Immature natural killer cell (primary cell): ENCODE measurements around the gene PLEKHH2. TPM values are rescaled to one million over a fixed set of nuclear protein-coding genes. Genes with fewer than 3 reads are reported as not detected.

Source experiments
- DNase-seq, 3 donors: peaks; one replicate each; pipeline ENCODE4 v3.0.0; 2022; ENCODE audit warnings: mixed read lengths in 1 of 3
- H3K27ac Mint-ChIP-seq, 6 donors: one replicate each; pipeline ENCODE4 v1.8.0; 2020; ENCODE audit warnings: mixed read lengths in 6 of 6, mild to moderate bottlenecking in 5 of 6, inconsistent platforms in 4 of 6, moderate library complexity in 3 of 6
- H3K27me3 Mint-ChIP-seq, 3 donors: one replicate each; pipeline ENCODE4 v1.8.0; 2020 to 2021; ENCODE audit warnings: low read depth in 3 of 3, mild to moderate bottlenecking in 3 of 3, mixed read lengths in 3 of 3, moderate library complexity in 3 of 3, inconsistent platforms in 1 of 3
- H3K36me3 Mint-ChIP-seq, 3 donors: one replicate each; pipeline ENCODE4 v1.8.0; 2020; ENCODE audit warnings: mixed read lengths in 3 of 3, inconsistent platforms in 2 of 3, mild to moderate bottlenecking in 2 of 3
- H3K4me1 Mint-ChIP-seq, 2 donors: one replicate each; pipeline ENCODE4 v1.8.0; 2020; ENCODE audit warnings: inconsistent platforms in 2 of 2, mild to moderate bottlenecking in 2 of 2, mixed read lengths in 2 of 2, moderate library complexity in 1 of 2
- H3K4me3 Mint-ChIP-seq, 5 donors: one replicate each; pipeline ENCODE4 v1.8.0; 2020; ENCODE audit warnings: mild to moderate bottlenecking in 5 of 5, mixed read lengths in 5 of 5, inconsistent platforms in 3 of 5, moderate library complexity in 3 of 5
- H3K9me3 Mint-ChIP-seq, 6 donors: one replicate each; pipeline ENCODE4 v1.8.0; 2020; ENCODE audit warnings: mild to moderate bottlenecking in 6 of 6, mixed read lengths in 6 of 6, inconsistent platforms in 4 of 6, moderate library complexity in 3 of 6
- polyA plus RNA-seq, 3 donors: library from polyadenylated mRNA; unstranded; fragments of 300-500 nt; fragmentation: Illumina TruSeq; gene quantifications; one replicate each; pipeline ENCODE4 v1.2.3, GENCODE V29; 2021

The PLEKHH2 gene
- polyA plus RNA-seq, 3 donors from 2014 or later: not detected

DNA sequence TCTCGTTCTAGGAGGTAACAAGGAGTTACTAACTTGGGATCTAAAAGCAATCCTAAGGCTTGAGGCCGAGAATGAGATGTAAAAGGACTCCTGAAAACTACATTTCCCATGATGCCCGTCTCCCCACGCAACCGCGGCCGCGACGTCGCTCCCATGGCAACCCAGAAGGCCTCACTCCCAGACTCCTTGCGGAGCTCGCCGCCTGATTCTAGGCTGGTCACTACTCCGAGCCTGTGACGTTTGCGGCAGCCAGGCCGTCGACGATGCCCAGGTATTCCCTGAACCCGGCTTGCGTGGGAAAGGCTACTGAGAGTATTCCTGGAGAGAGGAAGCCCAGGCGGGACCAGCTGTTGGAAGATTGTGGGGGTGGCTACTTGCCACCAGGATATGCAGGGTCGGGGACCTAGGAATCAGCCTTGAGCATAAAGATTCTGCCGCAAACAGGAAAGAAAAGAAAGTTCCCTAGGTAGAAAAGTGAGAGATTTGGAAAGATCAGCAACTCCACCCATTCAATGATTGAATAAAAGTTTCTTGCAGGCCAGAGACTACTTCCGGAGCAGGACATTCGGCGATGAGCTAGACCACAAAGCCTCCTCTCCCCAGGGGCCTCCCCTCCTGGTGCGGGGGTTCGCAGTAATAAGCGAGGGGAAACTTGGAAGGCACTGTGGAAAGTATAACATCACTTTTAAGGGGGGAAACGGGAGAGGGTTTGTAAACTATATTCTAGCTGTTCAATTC, 137.0 kb downstream of the PLEKHH2 start, which contains the start of gene DYNC2LI1:
TSS of gene DYNC2LI1 (plus strand) at position 164 of the 738 bp plus-strand sequence. CDS start at position 264, 100 bp downstream.
- Mint-ChIP-seq H3K4me3 (peak within 1 kb of the TSS; percentile 93 to 99 (median 97)), H3K4me1 (peaks cover 15 to 22% of the 10 kb centered on the region in 2 donors), H3K9me3 (no peaks in the 10 kb centered on the region), H3K27ac (peak within 1 kb of the TSS; percentile 70 to 96 (median 88)), H3K36me3 (no peaks in the 10 kb centered on the region), H3K27me3 (peaks cover 3 to 10% (median 7%) of the 10 kb centered on the region in 3 donors)
- DNase-seq: peak; percentile 73 to 78 (median 75)

DNA sequence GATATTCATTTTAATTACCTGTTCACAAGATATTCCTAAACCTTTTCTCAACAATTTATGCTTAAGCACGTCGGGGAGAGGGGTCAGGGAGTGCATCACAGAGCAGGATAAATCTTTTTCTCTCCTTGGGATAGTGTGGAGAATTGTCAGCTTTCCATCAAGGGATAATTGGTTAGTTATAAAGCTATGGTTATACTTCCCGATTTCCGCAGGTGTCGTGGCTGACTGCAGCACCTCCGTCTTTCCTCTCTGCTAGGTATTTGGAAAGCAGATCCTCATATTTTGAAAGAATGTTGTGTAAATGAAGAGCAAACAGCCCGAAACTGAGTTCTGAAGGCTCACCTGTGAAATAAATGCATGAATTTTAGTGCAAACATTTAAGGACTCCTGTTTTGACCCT, 137.6 kb downstream of the PLEKHH2 start:
- H3K9me3 Mint-ChIP-seq: no peaks in the 10 kb centered on the region
- peaks cover 0 to under 1% (median 0%) of the 10 kb centered on the region in 3 donors for H3K36me3 Mint-ChIP-seq
- H3K27ac Mint-ChIP-seq: peak overlapping the region in 5 of 6 donors; percentile 39 to 96 (median 70)
- H3K4me3 Mint-ChIP-seq: peak overlapping the region; percentile 93 to 99 (median 97)
- DNase-seq: no peak
- H3K27me3 Mint-ChIP-seq: peaks cover 0 to 8% (median 7%) of the 10 kb centered on the region in 3 donors
- peaks cover 15 to 22% of the 10 kb centered on the region in 2 donors for H3K4me1 Mint-ChIP-seq

DNA sequence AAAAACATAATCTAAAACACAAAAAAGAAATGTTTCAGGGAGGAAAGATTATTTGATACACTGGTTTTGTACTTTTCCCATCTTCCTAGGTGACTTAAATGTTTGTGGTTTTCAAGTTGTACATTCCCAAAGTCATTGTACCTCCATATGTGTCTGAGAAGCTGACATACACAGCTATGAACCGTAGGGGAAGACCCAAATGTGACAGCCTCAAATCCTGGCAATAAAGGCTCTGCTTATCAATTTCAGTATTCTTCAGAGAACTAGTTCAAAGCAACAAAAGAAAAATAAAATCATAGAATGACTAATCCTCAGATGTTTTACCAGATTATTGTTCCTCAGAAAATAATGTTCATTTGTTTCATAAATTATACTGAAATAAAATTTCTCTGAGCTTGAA, 139.3 kb downstream of the PLEKHH2 start:
- Mint-ChIP-seq H3K9me3 (no peaks in the 10 kb centered on the region), H3K36me3 (peaks cover 4 to 11% (median 6%) of the 10 kb centered on the region in 3 donors), H3K27ac (no peak overlapping the region), H3K4me1 (peaks cover 15 to 22% of the 10 kb centered on the region in 2 donors), H3K4me3 (no peak overlapping the region), H3K27me3 (peaks cover 0 to 9% (median 5%) of the 10 kb centered on the region in 3 donors)
- no peak for DNase-seq

DNA sequence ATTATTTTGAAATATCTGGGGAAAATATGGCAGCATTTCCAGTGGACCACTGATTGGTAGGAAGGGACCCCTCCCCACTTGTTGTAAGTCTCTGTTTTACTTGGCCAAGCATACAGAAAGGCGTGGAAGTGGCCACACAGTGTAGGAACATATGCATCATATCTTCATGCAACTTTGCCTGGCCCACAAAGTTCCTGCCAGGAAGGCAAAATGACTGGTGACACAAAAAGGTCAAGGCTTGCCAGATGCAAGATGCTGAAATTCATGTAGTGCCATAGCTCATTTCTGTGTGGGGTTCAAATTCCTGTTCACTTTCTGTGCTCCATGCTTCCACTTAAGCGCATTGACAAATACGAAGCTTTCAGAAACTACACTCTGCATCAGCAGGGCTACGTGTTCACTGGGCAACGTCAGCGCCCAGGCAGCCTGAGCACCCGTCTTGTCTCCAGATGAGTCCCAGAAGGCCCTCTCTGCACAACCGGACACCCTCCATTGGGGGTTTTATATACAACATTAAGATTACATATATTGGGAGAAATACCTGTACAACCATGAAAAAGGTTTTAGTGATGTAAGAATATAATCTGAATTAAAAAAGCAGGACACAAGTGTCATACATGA, 140.4 kb downstream of the PLEKHH2 start:
- Mint-ChIP-seq H3K9me3 (no peaks in the 10 kb centered on the region), H3K36me3 (peaks cover 6 to 11% (median 8%) of the 10 kb centered on the region in 3 donors), H3K27ac (no peak overlapping the region), H3K4me3 (no peak overlapping the region), H3K27me3 (peaks cover 0 to 7% (median 2%) of the 10 kb centered on the region in 3 donors), H3K4me1 (peaks cover 15 to 22% of the 10 kb centered on the region in 2 donors)
- DNase-seq: no peak

GRCh38 chr2:43778233-43778632, 141.2 kb downstream of the PLEKHH2 start:
- Mint-ChIP-seq H3K27me3 (peaks cover 0 to 7% (median 2%) of the 10 kb centered on the region in 3 donors), H3K4me1 (peaks cover 13 to 18% of the 10 kb centered on the region in 2 donors), H3K27ac (no peak overlapping the region), H3K36me3 (peaks cover 6 to 11% (median 8%) of the 10 kb centered on the region in 3 donors), H3K4me3 (no peak overlapping the region), H3K9me3 (no peaks in the 10 kb centered on the region)
- DNase-seq: no peak

- H3K9me3 Mint-ChIP-seq: no peaks in the 10 kb centered on the region
- no peaks in the 10 kb centered on the region for H3K4me1 Mint-ChIP-seq
- H3K27ac Mint-ChIP-seq: no peak overlapping the region
- H3K27me3 Mint-ChIP-seq: peaks cover 0 to 3% (median 0%) of the 10 kb centered on the region in 3 donors
- peaks cover 5 to 17% (median 8%) of the 10 kb centered on the region in 3 donors for H3K36me3 Mint-ChIP-seq
- no peak for DNase-seq
- H3K4me3 Mint-ChIP-seq: no peak overlapping the region
Measured at GRCh38 chr2:43787895-43788294, 150.8 kb downstream of the PLEKHH2 start.

GRCh38 chr2:43788646-43789045, 151.6 kb downstream of the PLEKHH2 start:
- Mint-ChIP-seq H3K4me1 (no peaks in the 10 kb centered on the region), H3K36me3 (peaks cover 5 to 17% (median 8%) of the 10 kb centered on the region in 3 donors), H3K27ac (no peak overlapping the region), H3K9me3 (no peaks in the 10 kb centered on the region), H3K27me3 (peaks cover 0 to 3% (median 0%) of the 10 kb centered on the region in 3 donors), H3K4me3 (no peak overlapping the region)
- DNase-seq: no peak

GRCh38 chr2:43790147-43790546, 153.1 kb downstream of the PLEKHH2 start:
- Mint-ChIP-seq H3K4me1 (no peaks in the 10 kb centered on the region), H3K27me3 (peaks cover 0 to 3% (median 0%) of the 10 kb centered on the region in 3 donors), H3K27ac (no peak overlapping the region), H3K9me3 (no peaks in the 10 kb centered on the region), H3K36me3 (peaks cover 5 to 17% (median 8%) of the 10 kb centered on the region in 3 donors), H3K4me3 (no peak overlapping the region)
- DNase-seq: no peak

DNA sequence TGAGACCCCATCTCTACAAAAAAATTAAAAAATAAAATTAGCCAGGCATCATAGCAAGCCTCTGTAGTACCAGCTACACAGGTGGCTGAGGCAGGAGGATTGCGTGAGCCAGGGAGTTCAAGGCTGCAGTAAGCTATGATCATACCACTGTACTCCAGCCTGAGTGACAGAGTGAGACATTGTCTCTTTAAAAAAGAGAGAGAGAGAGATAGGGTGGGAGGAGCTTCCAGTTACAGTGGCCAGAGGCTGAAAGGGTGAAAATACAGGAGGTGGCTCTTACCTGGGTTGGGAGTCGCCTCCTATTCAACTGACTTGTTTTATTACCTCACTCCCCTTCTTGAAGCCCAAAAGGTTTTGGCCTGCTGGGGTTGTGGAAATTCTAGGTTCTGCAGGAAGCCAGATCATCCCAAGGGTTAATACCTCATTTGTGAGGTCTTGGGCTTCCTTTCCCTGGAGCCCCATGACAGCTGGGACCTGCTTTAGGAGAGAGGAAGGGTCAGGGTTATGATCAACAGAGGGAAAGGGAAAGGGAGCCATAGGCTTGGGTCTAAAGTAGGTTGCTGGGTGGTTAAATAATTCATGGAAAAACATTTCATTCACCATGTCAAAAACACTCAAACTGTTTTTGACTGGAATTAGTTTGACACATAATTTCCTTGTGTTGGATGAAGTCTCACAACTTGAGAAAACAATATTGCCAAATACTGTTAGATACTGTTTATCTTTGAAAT, 154.1 kb downstream of the PLEKHH2 start:
- no peak overlapping the region for H3K4me3 Mint-ChIP-seq
- peaks cover 5 to 17% (median 8%) of the 10 kb centered on the region in 3 donors for H3K36me3 Mint-ChIP-seq
- H3K9me3 Mint-ChIP-seq: no peaks in the 10 kb centered on the region
- no peak for DNase-seq
- H3K4me1 Mint-ChIP-seq: no peaks in the 10 kb centered on the region
- H3K27me3 Mint-ChIP-seq: peaks cover 0 to 3% (median 0%) of the 10 kb centered on the region in 3 donors
- H3K27ac Mint-ChIP-seq: no peak overlapping the region

DNA sequence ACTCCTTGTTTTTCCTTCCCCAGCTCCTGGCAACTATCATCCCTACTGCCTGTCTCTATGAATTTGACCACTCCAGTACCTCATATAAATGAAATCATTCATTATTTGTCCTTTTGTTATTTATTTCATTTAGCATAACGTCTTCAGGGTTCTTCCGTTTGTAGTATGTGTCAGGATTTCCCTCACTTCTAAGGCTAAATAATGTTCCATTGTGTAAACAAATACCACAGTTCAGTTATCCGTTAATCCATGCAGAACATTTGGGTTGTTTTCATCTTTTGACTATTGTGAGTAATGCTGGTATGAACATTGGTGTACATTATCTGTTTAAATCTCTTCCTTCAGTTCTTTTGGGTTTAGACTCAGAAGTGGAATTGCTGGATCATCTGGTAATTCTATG, 155.6 kb downstream of the PLEKHH2 start:
- no peaks in the 10 kb centered on the region for H3K4me1 Mint-ChIP-seq
- H3K9me3 Mint-ChIP-seq: no peaks in the 10 kb centered on the region
- peaks cover 8 to 17% (median 10%) of the 10 kb centered on the region in 3 donors for H3K36me3 Mint-ChIP-seq
- peaks cover 0 to 3% (median 0%) of the 10 kb centered on the region in 3 donors for H3K27me3 Mint-ChIP-seq
- no peak for DNase-seq
- H3K27ac Mint-ChIP-seq: peak overlapping the region in 1 of 6 donors; percentile 2
- no peak overlapping the region for H3K4me3 Mint-ChIP-seq

DNA sequence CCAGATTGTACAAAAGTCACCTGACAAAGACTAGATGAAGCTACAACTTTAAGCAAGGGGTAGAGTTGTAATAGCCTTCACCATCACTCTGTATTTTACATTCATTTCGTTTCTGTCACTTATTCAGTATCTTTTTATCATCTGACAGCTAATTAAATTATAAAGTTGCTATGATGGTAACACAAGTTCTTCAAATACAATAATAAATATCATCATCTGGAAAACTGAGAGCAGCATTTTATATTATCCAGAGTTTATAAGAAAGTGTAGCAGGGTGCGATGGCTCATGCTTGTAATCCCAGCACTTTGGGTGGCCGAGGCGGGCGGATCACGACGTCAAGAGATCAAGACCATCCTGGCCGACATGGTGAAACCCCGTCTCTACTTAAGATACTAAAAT, 157.9 kb downstream of the PLEKHH2 start:
- Mint-ChIP-seq H3K4me3 (no peak overlapping the region), H3K27me3 (peaks cover 0 to 3% (median 0%) of the 10 kb centered on the region in 3 donors), H3K36me3 (peaks cover 5 to 10% (median 7%) of the 10 kb centered on the region in 3 donors), H3K9me3 (no peaks in the 10 kb centered on the region), H3K4me1 (no peaks in the 10 kb centered on the region), H3K27ac (no peak overlapping the region)
- DNase-seq: no peak

DNA sequence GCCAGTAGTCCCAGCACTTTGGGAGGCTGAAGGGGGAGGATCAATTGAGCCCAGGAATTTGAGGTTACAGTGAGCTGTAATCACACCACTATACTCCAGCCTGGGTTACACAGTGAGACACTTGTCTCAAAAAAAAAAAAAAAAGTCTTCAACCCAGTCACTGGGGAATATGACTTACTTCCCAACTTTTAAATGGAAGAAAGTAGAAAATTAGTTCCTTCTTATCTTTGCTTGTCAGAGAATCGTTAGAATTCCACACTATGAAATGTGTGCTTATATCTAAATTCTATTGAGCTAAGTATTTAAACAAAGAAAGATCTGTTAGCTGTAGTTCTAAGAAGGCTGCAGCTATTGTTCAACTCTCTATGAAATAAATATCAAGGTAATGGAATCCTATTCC, 159.1 kb downstream of the PLEKHH2 start:
- Mint-ChIP-seq H3K36me3 (peaks cover 0 to 5% (median 5%) of the 10 kb centered on the region in 3 donors), H3K9me3 (no peaks in the 10 kb centered on the region), H3K27ac (no peak overlapping the region), H3K4me1 (no peaks in the 10 kb centered on the region), H3K4me3 (no peak overlapping the region), H3K27me3 (no peaks in the 10 kb centered on the region)
- no peak for DNase-seq

- no peak for DNase-seq
Measured at GRCh38 chr2:43798300-43798699, 161.2 kb downstream of the PLEKHH2 start.

More at GRCh38 chr2:43798300-43798699, 161.2 kb downstream of the PLEKHH2 start:
- no peak overlapping the region for H3K4me3 Mint-ChIP-seq
- no peaks in the 10 kb centered on the region for H3K27me3 Mint-ChIP-seq
- H3K36me3 Mint-ChIP-seq: peaks cover 2 to 5% (median 4%) of the 10 kb centered on the region in 3 donors
- H3K9me3 Mint-ChIP-seq: no peaks in the 10 kb centered on the region
- H3K27ac Mint-ChIP-seq: no peak overlapping the region
- no peaks in the 10 kb centered on the region for H3K4me1 Mint-ChIP-seq
